Stimulated activated naive CD4-positive, alpha-beta T cell treated with Interleukin-2 at 50 U/mL for 16 hours (primary cell): ENCODE results near the gene VWF.

ENCODE experiments used
- DNase-seq: peaks from one replicate; lab custom pipeline; 2025; lab: John Stamatoyannopoulos, UW

VWF gene

DNA sequence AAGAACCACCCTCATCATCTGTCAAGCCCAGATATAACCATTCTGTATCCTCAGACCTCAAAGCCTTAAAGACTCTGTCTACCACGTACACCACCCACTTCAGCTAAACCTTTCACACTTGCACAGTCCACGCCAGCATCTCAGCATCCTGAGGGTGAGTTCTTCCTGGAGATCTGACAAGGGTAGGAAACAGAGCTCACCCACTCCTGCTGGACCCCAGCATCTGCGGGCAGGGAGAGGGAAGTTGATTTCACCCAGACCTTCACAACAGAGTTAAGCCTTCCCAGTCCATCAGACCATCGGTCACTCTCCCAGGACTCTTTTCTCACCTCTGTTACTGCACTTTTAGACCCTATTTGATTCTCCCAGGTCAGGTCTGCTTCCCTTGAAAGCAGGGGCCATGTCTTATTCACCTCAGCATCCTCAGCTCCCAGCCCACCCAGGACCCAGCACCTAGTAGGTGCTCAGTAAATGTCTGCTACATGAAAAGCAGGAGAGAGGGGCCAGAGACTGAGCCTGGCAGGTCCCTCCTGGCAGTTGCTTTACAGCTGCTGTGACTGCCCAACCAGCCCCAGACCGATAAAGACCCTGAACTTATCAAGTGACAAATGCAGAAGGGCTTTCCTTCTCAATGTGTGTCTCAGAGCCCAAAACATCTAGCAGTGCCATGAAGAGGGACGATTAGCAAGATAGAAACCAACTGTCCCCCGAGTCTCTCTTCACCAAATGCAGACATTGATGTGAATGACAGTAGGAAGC, 213.5 kb downstream of the VWF start:
- no peak for DNase-seq

DNA sequence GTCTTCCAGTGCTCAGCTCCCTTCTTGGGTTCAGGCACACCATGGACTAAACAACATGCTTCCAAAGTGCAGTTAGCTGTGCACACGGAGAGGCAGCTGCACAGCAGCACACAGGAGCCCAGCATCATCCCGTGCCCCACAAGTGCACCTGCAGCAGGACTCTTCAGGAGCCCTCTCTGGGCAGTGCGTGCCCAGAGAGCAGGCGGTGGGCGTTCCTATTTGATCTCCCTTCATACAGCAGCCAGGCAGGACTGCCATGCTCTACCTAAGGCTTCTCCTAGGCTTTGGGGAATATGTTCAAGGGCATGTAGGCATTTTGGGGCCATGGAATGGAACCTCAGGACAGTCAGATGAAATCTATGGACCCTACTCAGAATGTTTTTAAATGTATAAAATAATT, 214.9 kb downstream of the VWF start:
- DNase-seq, result no peak

DNA sequence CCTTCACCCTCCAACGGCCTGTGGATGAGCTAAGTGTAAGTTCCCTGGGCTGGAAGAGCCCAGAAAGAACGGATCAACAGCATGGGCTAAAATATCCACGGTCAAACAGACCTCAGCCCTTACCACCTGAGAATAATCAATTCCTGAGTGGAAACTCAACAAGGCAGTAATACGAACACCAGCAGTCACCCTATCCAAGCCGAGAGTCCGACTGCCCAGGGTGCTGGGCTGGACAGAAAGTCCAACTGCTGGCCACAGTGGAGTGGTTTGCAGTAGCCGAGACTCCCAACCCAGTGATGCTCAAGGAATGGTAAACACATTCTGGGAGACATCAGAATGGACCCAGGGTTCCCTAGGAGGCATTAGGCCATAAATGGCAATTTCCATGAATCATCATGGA, 216.2 kb downstream of the VWF start:
- no peak for DNase-seq

DNA sequence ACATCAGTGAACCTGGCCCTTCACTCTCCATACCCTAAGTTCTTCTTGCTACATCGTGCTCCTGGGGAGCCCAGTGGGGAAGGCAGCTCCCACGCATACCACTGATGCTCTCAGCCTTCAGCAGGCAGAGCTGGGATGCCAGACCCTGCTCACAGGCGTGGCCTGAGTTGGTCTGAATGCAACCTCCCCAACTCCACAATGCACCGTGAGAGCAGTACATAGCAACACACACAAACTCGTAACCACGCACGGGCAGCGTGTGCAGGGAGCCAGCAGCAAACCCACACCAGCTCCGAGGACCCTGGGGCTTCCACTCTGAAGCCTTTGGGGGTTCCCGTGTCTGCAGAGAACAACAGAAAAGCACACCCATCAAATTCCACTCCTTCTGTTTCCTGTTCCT, 216.7 kb downstream of the VWF start:
- no peak for DNase-seq

DNA sequence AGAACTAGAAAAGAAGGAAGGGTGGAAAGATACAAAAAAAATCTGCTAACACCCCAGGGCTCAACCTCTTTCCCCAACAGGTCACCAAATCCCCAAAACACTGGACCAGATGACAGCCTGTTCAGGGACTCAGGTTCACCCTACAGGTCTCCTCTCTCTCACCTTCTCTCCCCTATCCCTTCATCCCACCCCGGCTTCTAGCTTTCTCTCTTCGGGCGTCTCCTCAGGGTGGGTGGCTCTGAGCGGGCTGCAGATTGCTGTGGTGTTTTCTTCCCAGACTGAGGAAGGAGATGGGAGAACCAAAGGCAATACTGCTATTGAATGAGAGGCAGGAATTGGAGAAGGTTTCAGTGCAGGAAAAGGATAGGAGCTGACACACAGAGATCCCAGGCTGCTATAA, 218.7 kb downstream of the VWF start:
- DNase-seq, result no peak

DNA sequence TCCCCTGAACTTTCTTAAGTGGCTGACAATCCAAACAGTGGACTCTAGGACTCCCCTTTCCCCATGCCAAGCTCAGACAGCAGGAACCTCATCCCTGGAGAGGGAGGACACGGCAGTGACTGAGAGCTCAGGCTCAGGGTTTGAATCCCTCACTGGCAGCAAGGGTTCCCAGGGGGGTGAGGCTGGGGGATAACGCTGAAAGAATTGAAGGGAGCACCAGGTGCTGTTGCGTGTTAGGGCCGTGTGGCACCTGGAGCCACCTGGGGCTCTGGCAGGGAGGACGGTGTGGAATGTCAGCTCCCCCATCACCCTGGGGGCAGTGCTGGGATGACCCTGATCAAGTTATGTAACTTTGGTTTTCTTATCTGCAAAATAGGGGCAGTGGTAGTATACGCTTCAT, 219.5 kb downstream of the VWF start:
- no peak for DNase-seq

DNA sequence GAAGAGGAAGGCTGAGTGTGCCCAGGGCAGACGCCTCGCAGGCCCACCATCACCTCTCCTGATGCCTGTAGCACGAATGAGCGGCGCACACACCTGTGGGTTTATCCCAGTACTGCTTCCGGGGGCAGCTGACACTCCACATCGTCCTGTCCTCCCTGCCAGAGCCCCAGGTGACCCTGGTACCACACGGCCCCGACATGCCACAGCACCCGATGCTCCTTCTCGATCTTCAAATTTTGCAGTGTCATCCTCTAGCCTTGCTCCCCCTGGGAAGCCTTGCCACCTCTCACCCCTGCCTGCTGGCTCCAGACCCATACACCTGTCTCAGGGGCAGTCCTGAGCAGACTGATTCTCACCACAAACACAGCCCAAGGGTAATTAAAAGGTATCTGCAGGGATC, 220.0 kb downstream of the VWF start:
- no peak for DNase-seq

DNA sequence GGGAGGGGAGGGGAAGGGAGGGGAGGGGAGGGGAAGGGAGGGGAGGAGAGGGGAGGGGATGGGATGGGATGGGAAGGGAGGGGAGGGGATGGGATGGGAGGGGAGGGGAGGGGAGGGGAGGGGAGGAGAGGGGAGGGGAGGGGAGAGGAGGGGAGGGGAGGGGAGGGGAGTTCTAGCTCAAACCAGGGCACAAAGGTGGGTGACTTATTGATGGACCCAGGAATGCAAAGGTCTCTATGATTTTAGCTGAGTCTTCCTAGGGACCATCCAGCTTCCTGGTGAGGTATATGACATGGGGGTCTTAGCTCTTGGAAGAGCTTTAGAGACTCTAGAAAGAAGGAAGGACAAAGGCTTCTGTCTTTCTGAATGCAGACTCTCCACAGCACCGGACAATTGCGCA, 221.7 kb downstream of the VWF start:
- no peak for DNase-seq

DNA sequence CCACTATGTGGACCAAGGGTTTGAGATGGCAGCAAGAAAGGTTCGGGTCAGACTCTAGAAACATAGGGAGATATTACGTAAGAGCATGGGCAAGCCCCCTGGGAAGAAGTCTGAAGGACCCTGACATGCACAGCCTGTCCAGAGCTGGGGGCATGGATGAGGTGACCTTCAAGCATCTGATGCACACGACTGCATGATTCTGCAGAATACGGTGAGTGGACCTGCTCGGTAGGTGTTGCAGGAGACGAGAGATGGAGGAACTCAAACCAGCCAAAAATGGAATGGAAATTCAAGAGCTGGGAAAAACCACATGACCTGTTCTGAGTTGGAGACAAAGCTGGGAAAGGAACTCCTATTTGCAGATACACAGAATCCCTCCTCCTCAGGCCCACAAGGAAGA, 223.1 kb downstream of the VWF start:
- no peak for DNase-seq

DNA sequence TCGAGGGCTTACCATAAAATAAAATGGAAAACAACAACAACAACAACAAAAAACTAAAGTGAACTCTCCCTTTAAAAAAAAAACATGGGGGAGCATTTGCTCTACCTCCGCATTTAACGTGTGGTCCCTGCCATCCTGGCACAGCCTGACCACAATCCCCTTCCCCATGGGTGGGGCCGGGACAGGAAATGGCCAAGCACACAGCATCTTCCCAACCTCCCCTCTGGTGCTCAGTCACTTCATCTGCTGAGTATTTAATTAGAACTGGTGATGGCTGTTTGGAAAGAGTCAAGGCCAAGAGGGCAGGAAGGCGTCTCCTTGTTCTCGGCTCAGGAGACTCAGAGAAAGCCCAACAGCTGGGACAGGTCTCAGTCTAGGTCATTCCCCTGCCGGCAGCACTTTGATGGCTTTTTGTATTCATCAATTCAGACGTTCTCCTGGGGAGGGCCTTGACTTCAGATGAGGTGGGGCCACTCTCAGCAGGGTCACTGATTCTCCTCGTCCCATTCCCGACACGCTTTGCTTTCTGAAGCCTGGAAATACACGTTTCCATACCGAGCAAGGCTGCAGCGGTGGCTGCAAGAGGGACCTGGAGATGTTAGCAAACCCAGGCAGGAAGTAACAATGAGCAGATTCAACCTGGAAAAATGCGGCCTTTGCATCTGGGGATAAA, 223.8 kb downstream of the VWF start:
- DNase-seq, result no peak

DNA sequence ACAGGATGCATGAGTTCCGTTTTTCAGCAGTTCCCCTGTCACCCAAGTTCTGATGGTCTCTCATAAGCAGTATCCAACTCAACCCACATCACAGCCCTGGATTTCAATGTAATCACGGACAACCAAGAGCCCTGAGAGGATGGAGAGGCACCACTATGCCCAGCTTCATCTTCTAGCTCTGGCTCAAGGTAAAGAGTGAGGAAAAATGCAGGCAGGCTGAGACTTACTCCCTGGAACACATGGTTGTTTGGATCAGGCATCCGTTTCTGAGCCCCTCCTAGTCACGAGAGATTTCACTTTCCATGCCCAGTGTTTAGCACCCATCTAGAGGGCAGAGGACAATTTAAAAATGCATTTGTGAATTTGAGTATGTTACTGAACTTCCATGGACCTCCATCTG, 224.4 kb downstream of the VWF start:
- no peak for DNase-seq

DNA sequence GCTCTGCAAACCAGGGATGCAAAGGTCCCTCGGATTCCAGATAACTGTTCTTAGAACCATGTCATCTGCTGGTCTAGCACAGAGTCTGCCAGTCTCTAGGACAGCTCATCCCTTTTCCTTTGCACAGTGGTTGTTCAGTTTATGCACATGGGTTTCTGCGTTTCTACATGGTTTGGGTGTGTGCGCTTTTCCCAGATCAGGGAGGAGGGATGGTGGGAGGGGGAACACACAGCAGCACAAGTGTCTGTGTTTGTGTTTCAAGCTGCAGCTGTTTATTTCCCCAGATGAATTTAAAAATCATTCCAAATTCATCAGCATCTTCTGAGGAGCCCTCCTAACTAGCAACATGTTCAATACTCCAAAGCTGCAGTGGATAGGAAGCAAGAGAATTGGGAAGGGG, 224.8 kb downstream of the VWF start:
- no peak for DNase-seq

DNA sequence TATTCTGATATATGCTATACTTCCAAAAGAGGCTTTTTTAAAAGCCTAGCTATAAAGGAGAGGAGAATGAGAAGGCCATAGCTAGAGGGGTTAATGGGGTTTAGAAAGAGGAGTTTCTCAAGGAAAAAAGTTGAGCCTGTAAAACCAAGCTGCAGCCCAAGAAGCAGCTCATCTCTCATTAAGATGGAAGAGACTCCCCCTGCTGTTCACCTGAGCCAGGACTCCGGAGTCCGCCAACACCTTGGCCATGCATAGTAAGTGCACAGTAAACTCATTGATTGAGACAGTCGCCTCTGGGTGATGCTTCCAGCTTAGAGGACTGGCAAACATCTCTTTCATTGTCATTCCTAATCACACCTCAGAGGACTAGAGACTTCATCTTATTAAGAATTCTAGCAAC, 225.6 kb downstream of the VWF start:
- no peak for DNase-seq
